Brain microvascular endothelial cell (primary cell): ENCODE results near the gene COX19.

Experiments
- DNase-seq: peaks from one replicate; pipeline ENCODE4 v3.0.0-alpha.2; 2020
- H3K27ac ChIP-seq: fragments of 250-450 bp; sonication (Bioruptor Pico); 2 replicates; pipeline ENCODE4 v1.5.1; 2020; ENCODE audit warnings: mild to moderate bottlenecking, moderate library complexity
- H3K27me3 ChIP-seq: fragments of 250-450 bp; sonication (Bioruptor Pico); replicated peaks from 2 replicates; pipeline ENCODE4 v1.5.1; 2020; ENCODE audit warnings: mild to moderate bottlenecking
- H3K36me3 ChIP-seq: fragments of 250-450 bp; sonication (Bioruptor Pico); replicated peaks from 2 replicates; pipeline ENCODE4 v1.5.1; 2020; ENCODE audit warnings: mild to moderate bottlenecking
- H3K4me3 ChIP-seq: 2 replicates; pipeline ENCODE4 v1.5.1; 2011; ENCODE audit warnings: low read depth, mild to moderate bottlenecking, control low read depth, low read length, moderate library complexity
- in situ Hi-C: cut with HindIII; loops from 2 replicates; pipeline ENCODE4 v1.10.0; 2017; ENCODE audit warnings: low sequenced_read_pairs, low pct_ligation_motif_present
- TF ChIP-seq, protein P1 (sequence below): IDR thresholded peaks from 2 replicates; pipeline ENCODE4 v1.5.1; 2011; ENCODE audit warnings: low read depth, mild to moderate bottlenecking, moderate library complexity, low read length, control low read depth, inconsistent platforms; ENCODE audit errors: missing control alignments

Gene COX19

DNA sequence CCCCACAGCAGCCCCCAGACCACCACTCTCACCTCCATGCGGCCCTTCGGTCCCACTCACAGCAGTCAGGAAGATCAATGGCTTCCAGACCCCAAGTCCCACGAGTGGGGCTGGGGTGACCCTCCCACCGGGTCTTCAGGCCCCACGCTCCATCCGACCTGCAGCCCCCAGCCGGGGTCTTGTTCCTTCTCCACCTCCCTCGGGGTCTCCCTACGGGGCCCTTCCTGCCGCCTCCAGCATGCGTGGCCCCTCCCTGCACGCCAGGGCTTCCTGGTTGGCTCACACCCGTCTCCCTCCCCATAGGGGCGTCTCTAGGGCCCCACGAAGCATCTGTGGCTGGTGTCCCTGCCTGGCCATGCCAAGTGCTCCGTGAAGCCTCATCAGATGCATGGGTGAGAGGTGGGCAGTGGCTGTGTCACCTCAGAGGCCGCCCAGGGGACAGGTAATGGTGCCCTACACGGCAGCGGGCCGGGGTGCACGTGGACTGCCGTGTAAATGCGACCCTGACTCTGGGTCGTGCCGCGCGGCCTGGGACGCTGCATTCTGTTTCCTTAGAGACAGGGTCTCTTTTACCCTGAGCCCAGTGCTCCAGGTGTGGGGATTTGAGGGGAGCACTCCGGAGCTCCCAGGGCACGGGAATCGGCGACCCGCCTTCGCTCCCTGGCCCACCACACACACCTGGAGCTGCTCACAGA lies 40.7 kb downstream of the COX19 start:
- Histone ChIP-seq H3K4me3 (no peak overlapping the region), H3K36me3 (no peaks in the 10 kb centered on the region), H3K27me3 (no peaks in the 10 kb centered on the region), H3K27ac (no peak overlapping the region)
- in situ Hi-C loops = no loop called here
- TF ChIP-seq, protein P1, sequence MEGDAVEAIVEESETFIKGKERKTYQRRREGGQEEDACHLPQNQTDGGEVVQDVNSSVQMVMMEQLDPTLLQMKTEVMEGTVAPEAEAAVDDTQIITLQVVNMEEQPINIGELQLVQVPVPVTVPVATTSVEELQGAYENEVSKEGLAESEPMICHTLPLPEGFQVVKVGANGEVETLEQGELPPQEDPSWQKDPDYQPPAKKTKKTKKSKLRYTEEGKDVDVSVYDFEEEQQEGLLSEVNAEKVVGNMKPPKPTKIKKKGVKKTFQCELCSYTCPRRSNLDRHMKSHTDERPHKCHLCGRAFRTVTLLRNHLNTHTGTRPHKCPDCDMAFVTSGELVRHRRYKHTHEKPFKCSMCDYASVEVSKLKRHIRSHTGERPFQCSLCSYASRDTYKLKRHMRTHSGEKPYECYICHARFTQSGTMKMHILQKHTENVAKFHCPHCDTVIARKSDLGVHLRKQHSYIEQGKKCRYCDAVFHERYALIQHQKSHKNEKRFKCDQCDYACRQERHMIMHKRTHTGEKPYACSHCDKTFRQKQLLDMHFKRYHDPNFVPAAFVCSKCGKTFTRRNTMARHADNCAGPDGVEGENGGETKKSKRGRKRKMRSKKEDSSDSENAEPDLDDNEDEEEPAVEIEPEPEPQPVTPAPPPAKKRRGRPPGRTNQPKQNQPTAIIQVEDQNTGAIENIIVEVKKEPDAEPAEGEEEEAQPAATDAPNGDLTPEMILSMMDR = no peak
- DNase-seq = no peak

DNA sequence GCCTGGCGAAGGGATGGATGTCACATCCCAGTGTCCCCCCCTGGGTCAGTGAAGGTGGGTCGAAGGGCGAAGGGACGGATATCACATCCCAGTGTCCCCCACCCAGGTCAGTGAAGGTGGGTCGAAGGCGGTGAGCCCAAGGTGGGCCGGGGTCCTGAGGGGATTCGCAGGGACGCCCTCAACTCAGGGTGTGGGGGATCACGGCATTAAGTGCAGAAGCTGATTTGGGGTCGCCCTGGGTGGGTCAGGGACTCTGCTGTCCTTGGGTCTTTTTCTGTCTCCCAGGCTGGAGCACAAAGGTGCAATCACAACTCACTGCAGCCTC lies 42.7 kb downstream of the COX19 start:
- DNase-seq = no peak
- no peak overlapping the region for H3K27ac ChIP-seq
- no peaks in the 10 kb centered on the region for H3K36me3 ChIP-seq
- in situ Hi-C loops = no loop called here
- TF ChIP-seq, protein P1 = no peak
- no peaks in the 10 kb centered on the region for H3K27me3 ChIP-seq
- no peak overlapping the region for H3K4me3 ChIP-seq

DNA sequence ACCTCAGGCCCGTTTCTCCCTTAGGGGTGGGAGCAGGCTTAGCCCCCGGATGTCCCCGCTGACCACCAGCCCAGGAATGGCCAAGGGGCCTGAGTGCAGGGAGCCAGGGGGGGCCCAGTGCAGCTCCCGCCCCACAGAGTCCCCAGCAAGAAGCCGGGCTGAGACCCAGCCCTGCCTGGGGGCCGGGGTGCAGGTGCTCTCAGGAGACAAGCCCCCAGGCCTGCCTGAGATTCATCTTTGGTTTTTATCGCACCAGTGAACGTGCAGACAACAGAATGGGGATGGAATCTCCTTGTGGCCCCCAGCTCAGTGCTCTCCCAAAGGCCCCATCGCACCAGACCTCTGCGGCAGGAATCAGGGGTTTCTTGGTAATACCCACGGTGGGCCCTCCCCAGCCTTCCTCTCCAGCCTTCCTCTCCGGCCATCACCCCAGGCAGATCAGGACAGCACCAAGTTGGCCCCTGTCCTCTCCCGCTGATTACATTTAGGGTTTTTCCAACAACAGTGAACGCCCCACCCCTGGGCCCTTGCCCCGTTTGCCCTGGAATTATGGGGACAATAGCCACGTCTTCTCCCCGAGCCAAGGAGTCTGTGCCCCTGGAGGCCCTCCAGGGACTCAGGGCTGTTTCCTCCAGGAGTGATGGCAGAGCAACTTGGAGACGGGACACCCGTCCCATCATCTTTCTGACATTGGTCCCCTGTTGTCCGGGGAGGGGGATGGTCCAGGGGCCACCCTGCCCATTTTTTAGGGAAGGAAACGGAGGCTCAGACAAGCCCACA lies 43.3 kb downstream of the COX19 start:
- in situ Hi-C loops = no loop called here
- Histone ChIP-seq H3K27ac (no peak overlapping the region), H3K4me3 (no peak overlapping the region), H3K36me3 (no peaks in the 10 kb centered on the region), H3K27me3 (no peaks in the 10 kb centered on the region)
- no peak for DNase-seq
- TF ChIP-seq, protein P1 = no peak

DNA sequence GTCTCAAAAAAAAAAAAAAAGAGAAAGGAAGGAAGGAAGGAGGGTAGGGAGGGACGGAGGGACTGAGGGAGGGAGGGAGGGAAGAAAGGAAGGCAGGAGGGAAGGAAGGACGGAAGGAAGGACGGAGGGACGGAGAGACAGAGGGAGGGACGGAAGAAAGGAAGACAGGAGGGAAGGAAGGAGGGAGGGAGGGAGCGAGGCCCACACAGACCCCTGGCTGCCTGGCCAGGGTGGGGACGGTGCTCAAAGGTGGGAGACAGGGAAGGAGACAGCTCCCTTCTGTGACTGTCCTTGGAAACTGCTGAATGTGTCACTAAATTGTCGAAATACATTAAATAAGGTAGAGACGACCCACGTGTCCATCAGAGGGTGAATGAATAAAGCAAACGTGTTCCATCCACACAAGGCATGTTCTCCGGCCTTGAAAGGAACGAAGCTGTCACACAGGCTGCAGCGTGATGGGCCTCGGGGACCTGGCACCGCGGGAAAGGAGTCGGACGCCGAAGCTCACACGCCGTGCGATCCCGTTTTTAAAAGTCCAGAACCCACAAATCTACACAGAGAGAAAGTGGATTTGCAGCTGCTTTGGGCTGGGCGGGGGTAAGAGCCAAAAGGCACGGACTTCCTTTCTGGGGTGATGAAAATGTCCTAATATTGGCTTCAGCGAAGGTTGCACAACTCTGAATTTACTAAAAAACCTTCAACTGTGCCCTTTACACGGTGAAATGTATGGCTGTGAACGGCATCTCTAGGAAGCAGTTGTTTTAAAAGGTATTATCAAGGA lies 44.2 kb downstream of the COX19 start:
- H3K4me3 ChIP-seq = no peak overlapping the region
- DNase-seq = no peak
- H3K27me3 ChIP-seq = no peaks in the 10 kb centered on the region
- H3K27ac ChIP-seq = no peak overlapping the region
- in situ Hi-C loops = no loop called here
- no peaks in the 10 kb centered on the region for H3K36me3 ChIP-seq
- TF ChIP-seq, protein P1 = no peak

DNA sequence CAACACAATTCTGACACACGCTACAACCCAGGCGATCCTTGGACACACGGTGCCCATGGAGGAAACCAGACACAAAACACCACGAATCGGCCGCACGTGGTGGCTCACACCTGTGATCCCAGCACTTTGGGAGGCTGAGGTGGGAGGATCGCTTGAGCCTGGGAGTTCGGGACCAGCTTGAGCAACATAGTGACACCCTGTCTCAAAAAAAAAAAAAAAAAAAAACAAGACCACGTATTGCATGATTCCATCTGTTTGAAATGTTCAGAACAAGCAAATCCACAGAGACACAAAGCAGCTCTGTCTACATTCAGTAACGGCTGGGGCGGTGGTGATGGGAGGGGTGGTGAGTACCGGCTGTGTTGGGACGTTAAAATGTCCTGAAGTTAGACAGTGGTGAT lies 46.0 kb downstream of the COX19 start:
- no peak for DNase-seq

More for the DNA sequence above, 46.0 kb downstream of the COX19 start:
- H3K36me3 ChIP-seq = no peaks in the 10 kb centered on the region
- H3K4me3 ChIP-seq = no peak overlapping the region
- in situ Hi-C loops = no loop called here
- TF ChIP-seq, protein P1 = no peak
- no peak overlapping the region for H3K27ac ChIP-seq
- no peaks in the 10 kb centered on the region for H3K27me3 ChIP-seq
